ENCODE data around the gene RNF144B.

GRCh38 chr6:18388942-18389341 is 1.8 kb downstream of the RNF144B start:
- TF ChIP-seq CTCF (IDR thresholded peaks at IDR 0.05; ENCODE audit: insufficient read depth, low read length) (no peak), POLR2AphosphoS5 (IDR thresholded peaks at IDR 0.05; ENCODE audit: low read depth) (no peak)

All from HL-60 (cell line).